Bone marrow (tissue), 2 donors: ENCODE results near the gene URGCP.
A peak's percentile ranks its signal among the peaks of the same experiment; 100 is the strongest.
"Not testable (repeated sequence)": the region's sequence is repeated elsewhere in the genome, so short reads cannot be mapped to it uniquely, and the experiment has no call there.

ENCODE experiments used
- DNase-seq, 2 donors: peaks; one replicate each; lab custom pipeline; 2025; lab: John Stamatoyannopoulos, UW

Gene URGCP

GRCh38 chr7:43914795-43915194, 8.4 kb upstream of the URGCP start:
- no peak for DNase-seq

DNA sequence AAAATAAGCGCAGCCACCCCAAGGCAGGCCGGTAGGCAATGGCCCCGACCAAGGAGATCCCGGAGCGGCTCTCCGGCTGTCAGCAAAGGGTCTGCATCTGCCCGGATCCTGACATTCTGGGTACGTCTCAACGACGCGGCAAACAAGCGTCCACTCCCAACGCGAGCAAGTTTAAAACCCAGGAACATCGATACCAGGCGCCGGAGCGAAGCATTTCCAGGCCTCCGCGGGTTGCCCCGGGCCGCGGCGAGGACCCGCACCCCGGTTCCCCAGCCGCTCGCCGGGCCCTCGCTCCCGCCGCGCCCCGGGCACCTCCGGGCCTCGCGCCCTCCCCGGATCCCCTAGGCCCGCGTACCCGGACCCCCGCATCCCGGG, 453 bp downstream of the URGCP start:
- DNase-seq, result peak in 1 of 2 donors; percentile 31

GRCh38 chr7:43905209-43905946, 1.0 kb downstream of the URGCP start:
- no peak for DNase-seq

GRCh38 chr7:43904533-43905208, 1.7 kb downstream of the URGCP start:
- no peak for DNase-seq

GRCh38 chr7:43902542-43903054, 3.8 kb downstream of the URGCP start:
- DNase-seq, result no peak

DNA sequence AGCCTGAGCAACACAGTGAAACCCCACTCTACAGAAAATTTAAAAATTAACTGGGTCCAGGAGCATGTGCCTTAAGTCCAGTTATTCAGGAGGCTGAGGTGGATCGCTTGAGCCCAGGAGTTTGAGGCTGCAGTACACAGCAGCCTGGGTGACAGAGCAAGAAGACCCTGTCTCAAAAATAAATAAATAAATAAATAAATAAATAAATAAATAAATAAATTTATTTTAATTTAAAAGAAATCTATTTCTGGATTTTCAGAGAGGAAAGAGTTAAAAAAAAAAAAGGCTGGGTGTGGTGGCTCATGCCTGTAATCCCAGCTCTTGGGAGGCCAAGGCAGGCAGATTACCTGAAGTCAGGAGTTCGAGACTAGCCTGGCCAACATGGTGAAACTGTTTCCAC, 7.8 kb downstream of the URGCP start:
- DNase-seq, result not testable (repeated sequence)

DNA sequence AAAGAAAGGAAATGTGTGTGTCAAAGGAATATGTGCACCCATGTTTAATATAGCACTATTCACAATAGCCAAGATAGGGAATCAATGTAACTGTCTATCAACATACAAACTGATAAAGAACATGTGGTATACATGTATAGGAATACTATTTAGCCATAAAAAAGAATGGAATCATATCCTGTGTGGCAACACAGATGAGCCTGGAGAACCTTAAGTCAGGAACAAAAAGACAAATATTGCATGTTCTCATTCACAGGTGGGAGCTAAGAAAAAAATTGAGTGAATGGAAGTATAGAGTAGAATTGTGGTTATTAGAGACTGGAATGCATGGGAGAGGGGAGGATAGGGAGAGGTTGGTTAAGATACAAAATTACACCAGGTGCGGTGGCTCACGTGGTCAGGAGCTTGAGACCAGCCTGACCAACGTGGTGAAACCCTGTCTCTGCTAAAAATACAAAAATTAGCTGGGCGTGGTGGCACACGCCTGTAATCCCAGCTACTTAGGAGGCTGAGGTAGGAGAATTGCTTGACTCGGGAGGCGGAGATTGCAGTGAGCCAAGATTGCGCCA, 10.5 kb downstream of the URGCP start:
- DNase-seq, result no peak

- DNase-seq, result no peak
These were observed 15.1 kb downstream of the URGCP start for GRCh38 chr7:43891069-43891955.

DNA sequence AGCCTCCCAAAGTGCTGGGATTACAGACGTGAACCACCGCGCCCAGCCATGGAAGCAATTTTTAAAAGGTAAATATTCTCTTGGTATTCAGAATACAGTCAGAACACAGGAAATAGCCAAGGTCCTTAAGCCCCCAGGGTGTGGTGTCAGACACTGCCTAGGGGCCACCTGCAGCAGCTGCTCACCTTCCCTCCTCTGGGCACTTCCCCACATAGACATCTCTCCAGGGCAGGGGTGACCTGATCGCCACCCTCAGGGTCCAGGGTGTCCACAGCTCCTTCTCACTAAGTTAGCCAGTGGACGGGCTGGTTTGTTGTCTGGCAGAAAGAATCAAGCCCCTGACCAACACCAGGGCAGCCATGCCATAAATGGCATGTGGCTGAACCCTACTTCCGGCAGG, 15.9 kb downstream of the URGCP start:
- DNase-seq, result no peak

GRCh38 chr7:43888993-43889945, 17.1 kb downstream of the URGCP start:
- peak in 1 of 2 donors; percentile 12 for DNase-seq

DNA sequence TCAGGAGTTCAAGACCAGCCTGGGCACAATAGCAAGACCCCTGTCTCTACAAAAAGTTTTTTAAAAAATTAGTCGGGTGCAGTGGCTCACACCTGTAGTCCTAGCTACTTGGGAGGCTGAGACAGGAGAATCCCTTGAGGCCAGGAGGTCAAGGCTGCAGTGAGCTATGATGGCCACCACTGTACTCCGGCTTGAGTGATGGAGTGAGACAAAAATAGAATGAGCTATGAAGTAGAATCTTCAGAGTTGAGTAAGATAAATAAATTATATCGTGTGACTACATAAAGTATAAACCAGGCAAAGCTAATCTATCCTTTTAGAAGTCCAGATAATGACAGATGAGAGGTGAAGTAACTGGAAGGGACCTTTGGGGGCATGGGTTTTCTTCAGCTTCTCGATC, 21.8 kb downstream of the URGCP start:
- no peak for DNase-seq

DNA sequence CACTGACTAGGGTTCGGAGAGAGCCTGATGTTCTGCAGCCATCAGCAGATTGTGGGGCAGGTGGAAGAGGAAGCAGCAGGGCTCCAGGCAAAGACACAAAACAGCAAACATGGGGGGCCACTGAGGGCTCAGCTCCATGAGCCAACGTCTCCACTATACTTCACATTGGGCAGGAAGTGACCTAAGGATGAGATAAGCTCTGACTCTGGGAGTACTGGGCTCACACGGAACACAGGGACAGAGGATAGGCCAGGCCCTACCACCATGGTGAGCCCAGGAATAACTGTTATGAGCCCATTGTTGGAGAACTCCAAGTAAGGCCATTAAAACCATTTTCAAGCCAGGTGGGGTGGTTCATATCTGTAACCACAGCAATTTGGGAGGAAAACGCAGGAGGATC, 22.2 kb downstream of the URGCP start:
- no peak for DNase-seq

- no peak for DNase-seq
These were observed 25.8 kb downstream of the URGCP start for GRCh38 chr7:43880596-43880995.

GRCh38 chr7:43879477-43879876, 26.9 kb downstream of the URGCP start:
- DNase-seq, result no peak

GRCh38 chr7:43878867-43879266, 27.5 kb downstream of the URGCP start:
- DNase-seq, result no peak

DNA sequence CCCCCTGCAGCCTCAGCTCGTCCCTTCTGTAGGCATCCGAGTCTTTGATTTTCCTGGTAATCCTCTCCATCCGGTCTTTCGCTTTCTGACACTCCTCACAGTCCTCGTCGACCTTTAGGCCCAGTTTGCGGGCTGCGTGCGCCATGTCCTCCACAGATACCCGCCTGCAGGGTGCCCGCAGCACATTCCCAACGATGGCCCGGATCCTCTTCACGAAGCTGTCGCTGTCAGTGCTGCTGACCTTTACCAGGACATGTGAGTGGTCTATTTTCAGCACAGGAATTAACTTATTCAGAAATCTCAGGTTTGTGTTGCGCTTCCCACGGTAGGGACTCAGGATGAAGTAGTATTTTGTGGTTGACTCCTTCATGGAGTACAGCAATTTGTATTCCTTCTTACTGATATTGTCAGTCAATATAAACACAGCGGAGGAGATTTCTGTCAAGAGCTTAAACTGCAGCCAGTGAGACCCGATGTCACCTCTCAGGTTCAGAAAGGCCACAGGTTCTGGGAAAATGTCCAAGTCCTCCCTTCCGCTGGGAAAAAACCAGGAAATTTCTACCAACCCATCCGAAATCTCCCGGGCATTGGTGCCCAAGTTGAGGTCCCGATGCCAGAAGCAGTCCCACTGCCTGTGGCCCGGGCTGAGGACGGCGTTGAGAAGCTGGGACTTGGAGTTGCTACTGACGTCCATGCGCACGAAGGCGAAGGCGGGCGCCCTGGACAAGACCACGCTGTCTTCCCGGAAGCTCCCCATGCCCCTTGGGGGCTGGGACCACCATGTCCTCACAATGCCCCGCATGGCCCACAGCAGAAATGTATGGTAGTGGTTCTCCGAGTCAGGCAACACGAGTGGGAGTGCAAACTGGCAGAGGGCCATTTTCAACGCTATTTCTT, 28.2 kb downstream of the URGCP start:
- no peak for DNase-seq

GRCh38 chr7:43876976-43877745, 29.2 kb downstream of the URGCP start:
- no peak for DNase-seq

DNA sequence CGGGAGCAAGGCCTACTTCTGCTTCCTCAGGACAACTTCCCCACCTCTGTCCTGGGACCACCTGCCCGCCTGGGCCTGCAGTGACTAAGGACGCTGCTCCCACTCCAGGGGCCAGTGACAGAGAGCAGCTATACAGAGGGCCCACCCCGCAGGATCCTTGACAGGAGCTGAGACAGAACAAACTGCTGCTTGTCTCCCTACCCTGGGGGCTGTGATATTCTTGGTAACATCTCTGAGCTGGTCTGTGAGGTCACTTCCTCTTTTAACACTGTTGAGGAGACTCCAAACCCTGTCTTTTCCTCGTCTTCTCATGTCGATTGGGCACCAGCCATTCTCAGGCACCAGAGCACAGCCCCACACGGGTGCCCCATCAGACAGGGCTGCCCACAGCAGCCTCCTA, 30.2 kb downstream of the URGCP start:
- peak; percentile 8 to 10 for DNase-seq

GRCh38 chr7:43873300-43873699, 33.1 kb downstream of the URGCP start:
- no peak for DNase-seq
